NCI-H1436 (cell line): ENCODE data around the gene PTPA.
A peak's percentile ranks its signal among the peaks of the same experiment; 100 is the strongest.
"Not testable (repeated sequence)": the region's sequence is repeated elsewhere in the genome, so short reads cannot be mapped to it uniquely, and the experiment has no call there.

ENCODE experiments used
- DNase-seq: peaks from one replicate; lab custom pipeline; 2025; lab: John Stamatoyannopoulos, UW

PTPA gene

GRCh38 chr9:129177791-129178567, 66.8 kb downstream of the PTPA start, which contains the start of gene IER5L:
TSS of gene IER5L (minus strand) at chr9:129178261. CDS start at chr9:129178052, 209 bp downstream.
- DNase-seq: peak; percentile 93

GRCh38 chr9:129178568-129179382, 67.6 kb downstream of the PTPA start:
- DNase-seq: no peak

- DNase-seq: no peak
These were observed 70.0 kb downstream of the PTPA start for GRCh38 chr9:129181246-129181645.

GRCh38 chr9:129182122-129182521, 70.9 kb downstream of the PTPA start:
- DNase-seq: no peak

- DNase-seq: no peak
These were observed 71.6 kb downstream of the PTPA start for GRCh38 chr9:129182625-129183494.

GRCh38 chr9:129183495-129184218, 72.4 kb downstream of the PTPA start:
- no peak for DNase-seq

- DNase-seq: no peak
These were observed 73.0 kb downstream of the PTPA start for GRCh38 chr9:129184219-129184524.

GRCh38 chr9:129184596-129185122, 73.4 kb downstream of the PTPA start:
- no peak for DNase-seq

- DNase-seq: no peak
These were observed 74.2 kb downstream of the PTPA start for GRCh38 chr9:129185402-129185801.

- no peak for DNase-seq
These were observed 74.8 kb downstream of the PTPA start for GRCh38 chr9:129185991-129186390.

GRCh38 chr9:129187042-129187441, 75.8 kb downstream of the PTPA start:
- DNase-seq: no peak

- not testable (repeated sequence) for DNase-seq
These were observed 78.8 kb downstream of the PTPA start for GRCh38 chr9:129189971-129190370.

- DNase-seq: no peak
These were observed 80.0 kb downstream of the PTPA start for GRCh38 chr9:129191234-129191633.

GRCh38 chr9:129193655-129194054, 82.4 kb downstream of the PTPA start:
- no peak for DNase-seq

GRCh38 chr9:129194221-129194620, 83.0 kb downstream of the PTPA start:
- DNase-seq: no peak

- DNase-seq: no peak
These were observed 84.4 kb downstream of the PTPA start for GRCh38 chr9:129195606-129196005.

- not testable (repeated sequence) for DNase-seq
These were observed 85.8 kb downstream of the PTPA start for GRCh38 chr9:129197045-129197444.

- no peak for DNase-seq
These were observed 86.7 kb downstream of the PTPA start for GRCh38 chr9:129197978-129198318.
